Mucosa of descending colon (tissue), 3 donors: ENCODE data around the gene ATP2A3. TPM values are rescaled to one million over a fixed set of nuclear protein-coding genes. Genes with fewer than 3 reads are reported as not detected.
"Not testable (repeated sequence)": the region's sequence is repeated elsewhere in the genome, so short reads cannot be mapped to it uniquely, and the experiment has no call there.

Experiments used
- ATAC-seq: fragments of 200-7000 bp; cut with Tn5 transposase; one replicate; pipeline ENCODE4 v1.9.1; 2020; ENCODE audit warnings: mild to moderate bottlenecking, moderate library complexity
- DNase-seq, 3 donors: peaks; one replicate each; pipeline ENCODE4 v3.0.0-alpha.2; 2020
- H3K36me3 ChIP-seq: fragments of 200-600 bp; one replicate; pipeline ENCODE4 v1.8.0; 2021; ENCODE audit warnings: low read depth, mild to moderate bottlenecking
- H3K4me1 ChIP-seq: fragments of 200-600 bp; one replicate; pipeline ENCODE4 v1.8.0; 2021; ENCODE audit warnings: low read depth, mild to moderate bottlenecking
- H3K4me3 ChIP-seq: fragments of 200-600 bp; one replicate; pipeline ENCODE4 v1.8.0; 2021; ENCODE audit warnings: mild to moderate bottlenecking
- H3K9me3 ChIP-seq: fragments of 200-600 bp; one replicate; pipeline ENCODE4 v1.8.0; 2021; ENCODE audit warnings: mild to moderate bottlenecking
- CTCF ChIP-seq: fragments of 200-600 bp; IDR thresholded peaks from one replicate; pipeline ENCODE4 v1.8.0; 2022; ENCODE audit warnings: antibody characterized with exemption, mild to moderate bottlenecking
- intact Hi-C, 2 donors: fragments of 100-400 bp; cut with DNase I in 1 of 2; cut with micrococcal nuclease in 1 of 2; formaldehyde crosslinking; loops; one replicate each; pipeline versions ENCODE4 v1.11.0 to v1.11.1; 2022; cut with DNase I, micrococcal nuclease
- total RNA-seq, 3 donors: library from RNA; stranded (reverse); fragmentation: NEBNext Ultra II Directional in 2 of 3; extraction: Animal tissue kit (Norgen Biotek cat#: 25700) in 2 of 3; gene quantifications; one replicate each; pipeline versions ENCODE4 v1.2.1 to v1.2.4, GENCODE V29; 2021 to 2023
- donor health status: DM: no; HTN: no; CAD: no; lungs with moderate emphysema.
- donor health status: DM: no; HTN: no; CAD: no.
- donor health status: DM: no; HTN: yes; CAD: no.

The ATP2A3 gene
- total RNA-seq, 3 donors from 2014 or later: 72.8 to 253 (median 247) TPM

- H3K4me3 ChIP-seq: no peak overlapping the region
- ATAC-seq (no peak), DNase-seq (no peak)
- no peaks in the 10 kb centered on the region for H3K4me1 ChIP-seq
- no peak for TF ChIP-seq CTCF
- H3K9me3 ChIP-seq: no peaks in the 10 kb centered on the region
- H3K36me3 ChIP-seq: no peaks in the 10 kb centered on the region
- intact Hi-C loops: no loop called here
Measured at GRCh38 chr17:3994221-3994576, 30.0 kb upstream of the ATP2A3 start.

- ATAC-seq (no peak), DNase-seq (no peak)
- Histone ChIP-seq H3K4me1 (no peaks in the 10 kb centered on the region), H3K9me3 (no peaks in the 10 kb centered on the region), H3K4me3 (no peak overlapping the region), H3K36me3 (no peaks in the 10 kb centered on the region)
- no peak for TF ChIP-seq CTCF
- intact Hi-C loops: no loop called here
Measured at GRCh38 chr17:3993493-3994220, 29.4 kb upstream of the ATP2A3 start.

- DNase-seq (no peak), ATAC-seq (no peak)
- Histone ChIP-seq H3K4me1 (peaks cover 2% of the 10 kb centered on the region), H3K9me3 (no peaks in the 10 kb centered on the region), H3K4me3 (no peak overlapping the region), H3K36me3 (no peaks in the 10 kb centered on the region)
- no peak for TF ChIP-seq CTCF
- intact Hi-C loops: no loop called here
Measured at GRCh38 chr17:3992370-3992769, 28.1 kb upstream of the ATP2A3 start.

- H3K36me3 ChIP-seq, intact Hi-C loops, H3K9me3 ChIP-seq, ATAC-seq, H3K4me3 ChIP-seq, H3K4me1 ChIP-seq, DNase-seq: not testable (repeated sequence)
Measured at GRCh38 chr17:3991699-3992098, 27.5 kb upstream of the ATP2A3 start.

GRCh38 chr17:3990386-3991127 lies 26.3 kb upstream of the ATP2A3 start:
- H3K4me1 ChIP-seq: peaks cover 3% of the 10 kb centered on the region
- intact Hi-C loops: no loop called here

More at GRCh38 chr17:3990386-3991127, 26.3 kb upstream of the ATP2A3 start:
- no peak overlapping the region for H3K4me3 ChIP-seq
- H3K9me3 ChIP-seq: no peaks in the 10 kb centered on the region
- no peak for TF ChIP-seq CTCF
- no peak for DNase-seq
- ATAC-seq: no peak
- H3K36me3 ChIP-seq: no peaks in the 10 kb centered on the region
